Measurements from ENCODE around the gene DSC2.
"Not testable (repeated sequence)": the region's sequence is repeated elsewhere in the genome, so short reads cannot be mapped to it uniquely, and the experiment has no call there.

DSC2 gene

GRCh38 chr18:31102025-31102684, at the start of gene DSC2:
DSC2 (minus strand) TSS chr18:31102421; CDS start chr18:31101971, 450 bp downstream.
- no peak for DNase-seq

GRCh38 chr18:31149351-31149750, 47.1 kb upstream of the DSC2 start:
- DNase-seq, result no peak

- no peak for DNase-seq
These were observed 46.4 kb upstream of the DSC2 start for GRCh38 chr18:31148600-31148999.

GRCh38 chr18:31146809-31147208, 44.6 kb upstream of the DSC2 start:
- no peak for DNase-seq

GRCh38 chr18:31143025-31143424, 40.8 kb upstream of the DSC2 start:
- no peak for DNase-seq

- DNase-seq, result no peak
These were observed 36.5 kb upstream of the DSC2 start for GRCh38 chr18:31138709-31139108.

GRCh38 chr18:31134988-31135529, 32.8 kb upstream of the DSC2 start:
- DNase-seq, result no peak

GRCh38 chr18:31129398-31130115, 27.3 kb upstream of the DSC2 start:
- DNase-seq, result no peak

GRCh38 chr18:31125878-31126277, 23.7 kb upstream of the DSC2 start:
- DNase-seq, result no peak

GRCh38 chr18:31123125-31123524, 20.9 kb upstream of the DSC2 start:
- DNase-seq, result not testable (repeated sequence)

- DNase-seq, result no peak
These were observed 18.4 kb upstream of the DSC2 start for GRCh38 chr18:31120594-31120993.

- DNase-seq, result no peak
These were observed 14.8 kb upstream of the DSC2 start for GRCh38 chr18:31116853-31117595.

- no peak for DNase-seq
These were observed 10.6 kb upstream of the DSC2 start for GRCh38 chr18:31112804-31113203.

GRCh38 chr18:31105733-31106132, 3.5 kb upstream of the DSC2 start:
- DNase-seq, result no peak

- DNase-seq, result no peak
These were observed 2.2 kb upstream of the DSC2 start for GRCh38 chr18:31104444-31104843.

GRCh38 chr18:31103423-31103822, 1.2 kb upstream of the DSC2 start:
- no peak for DNase-seq

GRCh38 chr18:31102941-31103340, 720 bp upstream of the DSC2 start:
- no peak for DNase-seq

GRCh38 chr18:31101183-31102024, 817 bp downstream of the DSC2 start:
- DNase-seq, result no peak

- DNase-seq, result no peak
These were observed 1.6 kb downstream of the DSC2 start for GRCh38 chr18:31100436-31101182.

- DNase-seq, result no peak
These were observed 2.6 kb downstream of the DSC2 start for GRCh38 chr18:31099450-31100230.

GRCh38 chr18:31098878-31099277, 3.3 kb downstream of the DSC2 start:
- no peak for DNase-seq

Data from GOT3 (cell line).